Activated CD4-positive, alpha-beta memory T cell treated with anti-CD3 and anti-CD28 coated beads for 36 hours (primary cell): ENCODE results near the gene AK2. TPM values are rescaled to one million over a fixed set of nuclear protein-coding genes. Genes with fewer than 3 reads are reported as not detected.
"Not testable (repeated sequence)": the region's sequence is repeated elsewhere in the genome, so short reads cannot be mapped to it uniquely, and the experiment has no call there.

Source experiments
- CTCF ChIA-PET: fragments of 350-600 bp; sonication (Branson Sonifier 250); formaldehyde crosslinking; loops from one replicate; lab custom pipeline; 2021; ENCODE audit warnings: antibody characterized with exemption, inconsistent platforms; lab: Charles Lee
- POLR2A ChIA-PET: fragments of 350-600 bp; sonication (Branson Sonifier 250); formaldehyde crosslinking; loops from one replicate; lab custom pipeline; 2021; ENCODE audit warnings: antibody characterized with exemption; lab: Charles Lee
- DNase-seq: peaks from one replicate; pipeline ENCODE4 v3.0.0-alpha.2; 2020
- H3K27ac Mint-ChIP-seq: one replicate; pipeline ENCODE4 v1.8.0; 2021; ENCODE audit warnings: mixed read lengths
- H3K27me3 Mint-ChIP-seq: one replicate; pipeline ENCODE4 v1.8.0; 2021; ENCODE audit warnings: mixed read lengths
- H3K36me3 Mint-ChIP-seq: one replicate; pipeline ENCODE4 v1.8.0; 2021; ENCODE audit warnings: mixed read lengths
- H3K4me1 Mint-ChIP-seq: one replicate; pipeline ENCODE4 v1.8.0; 2021; ENCODE audit warnings: low read depth, mixed read lengths
- H3K4me3 Mint-ChIP-seq: one replicate; pipeline ENCODE4 v1.8.0; 2021; ENCODE audit warnings: mild to moderate bottlenecking, mixed read lengths
- H3K9me3 Mint-ChIP-seq: one replicate; pipeline ENCODE4 v1.8.0; 2021; ENCODE audit warnings: mixed read lengths
- intact Hi-C: fragments of 100-400 bp; cut with micrococcal nuclease; formaldehyde crosslinking; loops from one replicate; pipeline ENCODE4 v1.15.1; 2023
- total RNA-seq, 2 experiments: library from RNA; stranded (reverse); gene quantifications; one replicate each; pipeline ENCODE4 v1.2.3, GENCODE V29; 2021

AK2 gene
- total RNA-seq, 2 experiments from 2014 or later, result 325 to 328 TPM

DNA sequence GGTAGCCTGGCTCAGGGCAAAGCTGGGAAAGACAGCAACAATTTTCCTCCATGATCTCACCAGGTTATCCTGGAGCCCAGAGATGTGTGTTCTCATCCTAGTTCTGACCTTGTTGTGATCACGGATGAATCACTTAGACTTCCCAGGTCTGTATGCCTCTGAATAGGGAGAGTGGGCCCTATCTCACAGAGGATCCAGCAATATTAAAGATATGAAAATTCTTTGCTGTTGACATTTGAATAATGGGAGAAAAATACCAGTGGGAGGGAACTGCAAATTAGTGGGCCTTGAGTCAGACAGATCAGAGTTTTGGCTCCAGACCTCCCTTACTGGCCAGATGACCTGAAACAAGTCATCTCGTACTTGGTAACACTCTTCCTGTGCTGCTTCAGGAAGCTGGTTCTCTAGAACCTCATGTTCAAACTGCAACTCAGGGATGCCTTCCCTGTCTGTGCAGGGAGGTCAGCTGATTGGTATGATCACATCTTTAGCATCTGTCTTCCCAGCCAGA is 39.2 kb downstream of the AK2 start:
- H3K27me3 Mint-ChIP-seq, result no peaks in the 10 kb centered on the region
- intact Hi-C loops, result no loop called here
- no peak for DNase-seq
- no peak overlapping the region for H3K4me3 Mint-ChIP-seq
- ChIA-PET POLR2A (interaction anchor here (1.3 kb wide), 1 partner anchor 33 kb away, joined by 3 read pairs; the partner anchor contains the start of gene RNF19B), CTCF (interaction anchor here (1.2 to 3.8 kb wide), 4 partner anchors 10 to 105 kb away, joined by 3 to 11 read pairs (median 4); no protein-coding TSS in a partner anchor)
- H3K36me3 Mint-ChIP-seq, result peaks cover 6% of the 10 kb centered on the region
- H3K27ac Mint-ChIP-seq, result peak overlapping the region; percentile 69
- H3K9me3 Mint-ChIP-seq, result no peaks in the 10 kb centered on the region
- peaks cover 48% of the 10 kb centered on the region for H3K4me1 Mint-ChIP-seq

DNA sequence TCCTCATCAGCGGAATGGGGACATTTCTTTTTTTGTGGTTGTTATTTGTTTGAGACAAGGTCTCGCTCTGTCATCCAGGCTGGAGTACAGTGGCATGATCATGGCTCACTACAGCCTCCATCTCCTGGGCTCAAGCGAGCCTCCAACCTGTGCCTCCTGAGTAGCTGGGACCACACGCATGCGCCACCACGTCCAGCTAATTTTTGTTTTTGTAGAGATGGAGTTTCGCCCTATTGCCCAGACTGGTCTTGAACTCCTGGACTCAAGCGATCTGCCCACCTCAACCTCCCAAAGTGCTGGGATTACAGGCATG is 43.4 kb downstream of the AK2 start:
- Mint-ChIP-seq H3K4me1 (peaks cover 68% of the 10 kb centered on the region), H3K27ac (peak overlapping the region; percentile 93)
- POLR2A ChIA-PET, result interaction anchor here (1.6 to 3.3 kb wide), 3 partner anchors 8 to 29 kb away, joined by 6 to 23 read pairs (median 21); partner anchors contain the start of gene RNF19B
- H3K4me3 Mint-ChIP-seq, H3K9me3 Mint-ChIP-seq, DNase-seq, intact Hi-C loops, H3K36me3 Mint-ChIP-seq, H3K27me3 Mint-ChIP-seq: not testable (repeated sequence)
- CTCF ChIA-PET, result interaction anchor here (1.0 to 2.3 kb wide), 3 partner anchors 8 to 60 kb away, joined by 3 to 10 read pairs (median 8); no protein-coding TSS in a partner anchor

DNA sequence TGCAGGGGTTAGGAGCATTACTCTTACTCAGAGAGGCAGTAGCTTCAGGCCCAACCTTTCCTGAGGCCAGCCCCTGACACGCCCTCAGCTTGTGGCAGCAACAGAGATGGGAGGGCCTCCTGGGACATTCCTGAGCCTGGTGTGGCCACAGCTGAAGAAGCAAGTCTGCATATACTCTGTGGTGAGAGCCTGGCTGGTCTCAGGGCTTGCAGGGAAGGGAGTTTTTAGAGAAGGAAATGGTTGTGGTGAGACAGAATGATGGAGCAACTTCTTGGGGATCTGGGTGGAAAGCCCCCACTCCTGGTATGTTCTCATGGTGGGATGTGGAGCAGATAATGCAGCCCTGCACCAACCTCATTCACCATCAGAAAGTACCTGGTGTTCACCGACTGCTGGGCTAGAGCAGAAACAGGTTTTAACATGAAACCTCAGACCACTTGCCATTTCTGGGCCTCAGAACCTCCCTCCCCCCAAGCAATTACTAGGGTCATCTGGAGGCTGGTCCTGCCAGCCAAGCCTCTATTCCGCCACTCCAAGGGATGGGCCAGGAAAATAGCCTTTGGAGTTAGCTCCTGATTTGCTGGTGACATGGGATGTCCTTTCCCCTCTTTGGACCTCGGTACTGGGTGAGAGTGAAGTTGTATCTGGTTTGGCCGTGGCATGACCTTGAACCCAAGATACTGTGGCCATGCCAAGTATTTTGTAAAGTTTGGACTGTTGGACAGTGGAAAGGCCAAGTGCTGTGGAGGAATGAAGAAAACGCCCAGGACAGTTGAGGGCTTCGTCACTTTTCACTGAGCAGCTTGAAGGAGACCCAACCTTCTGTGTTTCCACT is 44.0 kb downstream of the AK2 start:
- DNase-seq, result peak; percentile 91
- intact Hi-C loops, result loop anchor here (1.0 kb wide), 4 partner anchors 11 to 32 kb away; partner anchors contain the start of gene RNF19B
- POLR2A ChIA-PET, result interaction anchor here (0.6 to 3.3 kb wide), 7 partner anchors 8 to 34 kb away, joined by 3 to 23 read pairs (median 5); partner anchors contain the start of gene RNF19B
- Mint-ChIP-seq H3K27ac (peak overlapping the region; percentile 93), H3K36me3 (peaks cover 3% of the 10 kb centered on the region), H3K4me3 (peak overlapping the region; percentile 32), H3K4me1 (peaks cover 62% of the 10 kb centered on the region), H3K9me3 (no peaks in the 10 kb centered on the region), H3K27me3 (no peaks in the 10 kb centered on the region)
- CTCF ChIA-PET, result interaction anchor here (0.7 to 2.3 kb wide), 6 partner anchors 9 to 64 kb away, joined by 3 to 10 read pairs (median 5); no protein-coding TSS in a partner anchor

DNA sequence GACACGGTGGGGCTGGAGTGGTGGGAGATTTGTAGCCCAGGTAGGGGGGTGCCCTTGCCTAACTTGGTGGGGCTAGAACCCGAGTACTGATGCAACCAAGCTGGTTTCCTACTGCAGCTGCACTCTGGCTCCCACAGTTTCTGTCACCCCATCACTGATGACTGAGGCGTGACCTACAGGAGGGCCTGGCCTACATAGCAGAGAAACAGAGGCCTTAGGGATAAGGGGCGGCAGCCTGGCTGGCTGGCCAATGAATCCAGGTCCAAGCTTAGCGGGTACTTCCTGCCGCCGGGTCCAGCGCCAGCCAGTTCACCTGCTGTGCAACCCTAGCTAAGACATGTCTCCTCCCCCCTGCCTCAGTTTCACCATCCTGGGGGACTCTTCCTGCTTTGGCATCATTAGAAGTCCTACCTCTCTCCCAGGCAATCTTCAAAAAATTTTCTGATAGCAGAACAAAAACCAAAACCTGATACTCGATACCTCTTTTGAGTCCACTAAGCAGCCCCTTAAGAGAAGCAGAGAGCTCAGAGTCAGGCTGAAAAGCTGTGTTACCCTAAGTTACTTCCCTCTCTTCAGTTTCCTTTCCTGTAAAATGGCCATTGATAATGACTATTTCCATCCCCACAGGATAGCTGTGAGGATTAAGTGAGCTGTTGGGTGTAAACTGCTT is 44.7 kb downstream of the AK2 start:
- Mint-ChIP-seq H3K9me3 (no peaks in the 10 kb centered on the region), H3K4me1 (peaks cover 56% of the 10 kb centered on the region), H3K27me3 (no peaks in the 10 kb centered on the region), H3K27ac (peak overlapping the region; percentile 93), H3K36me3 (peaks cover 3% of the 10 kb centered on the region), H3K4me3 (peak overlapping the region; percentile 32)
- CTCF ChIA-PET, result interaction anchor here (0.7 to 2.3 kb wide), 5 partner anchors 10 to 65 kb away, joined by 3 to 10 read pairs (median 6); no protein-coding TSS in a partner anchor
- intact Hi-C loops, result loop anchor here (1.0 kb wide), 4 partner anchors 11 to 32 kb away; partner anchors contain the start of gene RNF19B
- DNase-seq, result no peak
- POLR2A ChIA-PET, result interaction anchor here (0.6 to 3.3 kb wide), 7 partner anchors 8 to 33 kb away, joined by 3 to 23 read pairs (median 5); partner anchors contain the start of gene RNF19B

DNA sequence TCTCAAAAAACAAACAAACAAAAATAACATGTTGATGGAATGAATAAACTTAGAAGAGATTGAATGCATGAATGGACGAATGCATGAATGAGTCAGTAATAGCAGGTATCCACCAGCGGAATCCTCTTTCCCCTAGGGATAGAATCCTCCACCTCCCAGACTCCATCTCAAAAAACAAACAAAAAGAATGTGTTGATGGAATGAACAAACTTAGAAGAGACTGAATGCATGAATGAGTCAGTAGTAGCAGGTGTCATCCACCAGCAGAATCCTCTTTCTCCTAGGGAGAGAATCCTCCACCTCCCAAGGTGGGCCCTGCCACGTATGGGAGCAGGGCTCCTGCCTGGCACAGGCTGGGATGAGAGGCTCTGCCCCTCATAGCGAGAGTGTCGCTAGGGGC is 45.3 kb downstream of the AK2 start:
- DNase-seq, result no peak
- no peaks in the 10 kb centered on the region for H3K36me3 Mint-ChIP-seq
- intact Hi-C loops, result no loop called here
- no peak overlapping the region for H3K4me3 Mint-ChIP-seq
- CTCF ChIA-PET, result no interaction called here
- POLR2A ChIA-PET, result interaction anchor here (1.6 to 3.3 kb wide), 3 partner anchors 10 to 33 kb away, joined by 3 to 23 read pairs (median 21); partner anchors contain the start of gene RNF19B
- no peaks in the 10 kb centered on the region for H3K9me3 Mint-ChIP-seq
- H3K27me3 Mint-ChIP-seq, result no peaks in the 10 kb centered on the region
- H3K27ac Mint-ChIP-seq, result peak overlapping the region; percentile 93
- peaks cover 60% of the 10 kb centered on the region for H3K4me1 Mint-ChIP-seq

DNA sequence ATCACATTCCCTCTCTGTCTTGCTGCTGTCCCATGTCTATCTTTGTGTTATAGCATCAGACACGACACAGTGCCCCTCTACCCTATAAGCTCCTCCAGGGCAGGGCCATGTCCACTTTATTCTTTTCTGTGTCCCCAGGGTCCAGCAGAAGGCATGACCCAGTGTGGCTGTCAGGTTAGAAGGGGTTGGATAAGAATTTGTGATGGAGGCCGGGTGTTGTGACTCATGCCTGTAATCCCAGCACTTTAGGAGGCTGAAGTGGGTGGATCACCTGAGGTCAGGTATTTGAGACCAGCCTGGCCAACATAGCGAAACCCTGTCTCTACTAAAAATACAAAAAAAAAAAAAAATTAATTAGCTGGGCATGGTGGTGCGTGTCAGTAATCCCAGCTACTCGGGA is 45.8 kb downstream of the AK2 start:
- intact Hi-C loops, result no loop called here
- H3K4me1 Mint-ChIP-seq, result peaks cover 60% of the 10 kb centered on the region

DNA sequence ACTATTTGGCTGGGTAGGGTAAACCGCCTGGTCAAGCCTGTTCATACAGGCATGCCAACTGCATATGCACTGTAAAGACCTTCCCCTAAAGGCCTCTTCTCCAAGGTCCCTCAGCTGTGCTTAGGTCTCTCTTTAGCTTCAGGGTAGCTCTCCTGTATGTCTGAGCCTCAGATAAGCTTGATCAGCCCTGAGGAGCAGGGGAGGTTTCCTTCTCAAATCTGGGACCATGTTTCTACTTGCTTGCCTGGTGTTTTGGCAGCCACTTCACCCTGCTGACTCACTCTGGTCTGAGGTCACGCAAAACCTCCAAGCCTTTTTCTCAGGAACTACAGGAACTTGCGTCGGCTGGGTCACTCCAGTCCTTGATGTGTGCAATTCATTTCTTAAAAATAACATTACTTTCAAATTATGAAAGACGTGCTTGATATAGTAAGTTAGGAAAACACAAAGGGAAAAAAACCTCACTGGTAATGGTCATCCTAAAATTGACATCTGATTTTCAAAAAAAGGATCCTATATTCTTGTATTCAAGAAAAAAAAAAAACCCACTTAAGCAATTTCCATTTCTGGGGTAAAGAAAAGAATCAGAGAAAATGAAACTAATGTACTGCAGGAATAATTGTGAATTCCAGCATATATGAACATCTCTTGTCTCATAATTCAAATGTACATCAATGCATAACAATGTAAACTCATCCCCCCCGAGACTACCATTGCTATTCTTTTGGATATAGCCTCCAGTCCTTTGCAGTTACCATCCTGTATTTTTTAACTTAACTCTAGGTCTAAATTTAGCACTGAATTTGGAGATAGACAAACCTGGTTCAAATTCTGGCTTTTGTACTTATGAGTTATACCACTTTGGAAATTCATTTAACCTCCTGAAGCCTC is 47.3 kb downstream of the AK2 start:
- peak; percentile 87 for DNase-seq
- peak overlapping the region; percentile 31 for H3K4me3 Mint-ChIP-seq
- intact Hi-C loops, result no loop called here
- H3K27ac Mint-ChIP-seq, result peak overlapping the region; percentile 92
- H3K9me3 Mint-ChIP-seq, result no peaks in the 10 kb centered on the region
- ChIA-PET CTCF (interaction anchor here (0.6 kb wide), 1 partner anchor 9 kb away, joined by 4 read pairs; no protein-coding TSS in a partner anchor), POLR2A (interaction anchor here (0.7 to 1.5 kb wide), 2 partner anchors 21 to 25 kb away, joined by 5 read pairs; partner anchors contain the start of gene RNF19B)
- H3K4me1 Mint-ChIP-seq, result peaks cover 65% of the 10 kb centered on the region
- H3K36me3 Mint-ChIP-seq, result no peaks in the 10 kb centered on the region
- H3K27me3 Mint-ChIP-seq, result no peaks in the 10 kb centered on the region

More for the DNA sequence above, 45.8 kb downstream of the AK2 start:
- Mint-ChIP-seq H3K27ac (peak overlapping the region; percentile 93), H3K9me3 (no peaks in the 10 kb centered on the region), H3K4me3 (no peak overlapping the region), H3K36me3 (no peaks in the 10 kb centered on the region), H3K27me3 (no peaks in the 10 kb centered on the region)
- ChIA-PET POLR2A (interaction anchor here (0.8 kb wide), 1 partner anchor 10 kb away, joined by 3 read pairs; no protein-coding TSS in a partner anchor), CTCF (interaction anchor here (0.6 kb wide), 1 partner anchor 18 kb away, joined by 3 read pairs; no protein-coding TSS in a partner anchor)
- DNase-seq, result no peak

DNA sequence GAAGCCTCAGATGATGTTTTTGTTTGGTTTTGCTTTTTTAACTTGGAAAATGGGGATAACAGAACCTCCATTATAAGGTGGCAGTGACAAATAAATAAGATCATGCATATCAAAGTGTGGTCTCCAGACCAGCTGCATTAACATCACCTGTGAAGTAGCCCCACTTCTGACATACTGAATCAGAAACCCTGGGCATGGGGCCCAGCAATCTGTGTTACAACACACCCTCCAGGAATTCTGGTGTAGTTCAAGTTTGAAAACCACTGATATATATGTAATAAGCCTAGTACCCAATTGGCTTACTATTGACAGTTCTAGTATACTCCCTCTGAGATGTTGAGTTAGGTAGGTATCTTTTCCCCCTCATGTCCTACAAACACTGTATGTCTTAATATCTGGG is 48.0 kb downstream of the AK2 start:
- H3K9me3 Mint-ChIP-seq, result no peaks in the 10 kb centered on the region
- CTCF ChIA-PET, result no interaction called here

DNA sequence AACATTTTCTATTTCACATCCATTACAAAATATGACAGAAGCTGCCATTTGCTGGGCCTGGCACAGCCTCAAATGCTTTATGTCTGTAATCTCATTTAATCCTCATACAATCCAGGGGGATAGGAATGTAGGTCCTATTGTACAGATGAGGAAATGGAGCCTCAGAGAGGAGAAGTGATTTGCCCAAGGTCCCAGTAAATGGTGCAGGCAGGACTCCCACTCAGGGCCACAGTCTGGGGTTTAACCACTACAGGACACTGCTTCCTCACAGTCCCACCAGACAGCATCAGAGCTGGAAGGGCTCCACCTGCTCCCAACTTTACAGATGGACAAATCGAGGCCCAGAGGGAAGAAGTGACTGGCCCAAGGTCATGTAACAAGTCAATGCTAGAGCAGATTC is 51.5 kb downstream of the AK2 start:
- ChIA-PET CTCF (interaction anchor here (1.0 to 1.1 kb wide), 3 partner anchors 16 to 142 kb away, joined by 3 to 6 read pairs (median 4); no protein-coding TSS in a partner anchor), POLR2A (interaction anchor here (1.0 to 3.2 kb wide), 4 partner anchors 13 to 23 kb away, joined by 3 to 22 read pairs (median 4); partner anchors contain the start of gene RNF19B)
- no peak overlapping the region for H3K4me3 Mint-ChIP-seq
- no peaks in the 10 kb centered on the region for H3K9me3 Mint-ChIP-seq
- no peaks in the 10 kb centered on the region for H3K27me3 Mint-ChIP-seq
- DNase-seq, result no peak
- H3K36me3 Mint-ChIP-seq, result peaks cover 2% of the 10 kb centered on the region
- peak overlapping the region; percentile 76 for H3K27ac Mint-ChIP-seq
- H3K4me1 Mint-ChIP-seq, result peaks cover 74% of the 10 kb centered on the region
- intact Hi-C loops, result no loop called here

More for the DNA sequence above, 48.0 kb downstream of the AK2 start:
- POLR2A ChIA-PET, result interaction anchor here (0.7 to 1.5 kb wide), 2 partner anchors 20 to 24 kb away, joined by 5 read pairs; partner anchors contain the start of gene RNF19B
- intact Hi-C loops, result no loop called here
- DNase-seq, result no peak
- Mint-ChIP-seq H3K27me3 (no peaks in the 10 kb centered on the region), H3K27ac (peak overlapping the region; percentile 92), H3K4me1 (peaks cover 70% of the 10 kb centered on the region), H3K4me3 (peak overlapping the region; percentile 31), H3K36me3 (no peaks in the 10 kb centered on the region)

DNA sequence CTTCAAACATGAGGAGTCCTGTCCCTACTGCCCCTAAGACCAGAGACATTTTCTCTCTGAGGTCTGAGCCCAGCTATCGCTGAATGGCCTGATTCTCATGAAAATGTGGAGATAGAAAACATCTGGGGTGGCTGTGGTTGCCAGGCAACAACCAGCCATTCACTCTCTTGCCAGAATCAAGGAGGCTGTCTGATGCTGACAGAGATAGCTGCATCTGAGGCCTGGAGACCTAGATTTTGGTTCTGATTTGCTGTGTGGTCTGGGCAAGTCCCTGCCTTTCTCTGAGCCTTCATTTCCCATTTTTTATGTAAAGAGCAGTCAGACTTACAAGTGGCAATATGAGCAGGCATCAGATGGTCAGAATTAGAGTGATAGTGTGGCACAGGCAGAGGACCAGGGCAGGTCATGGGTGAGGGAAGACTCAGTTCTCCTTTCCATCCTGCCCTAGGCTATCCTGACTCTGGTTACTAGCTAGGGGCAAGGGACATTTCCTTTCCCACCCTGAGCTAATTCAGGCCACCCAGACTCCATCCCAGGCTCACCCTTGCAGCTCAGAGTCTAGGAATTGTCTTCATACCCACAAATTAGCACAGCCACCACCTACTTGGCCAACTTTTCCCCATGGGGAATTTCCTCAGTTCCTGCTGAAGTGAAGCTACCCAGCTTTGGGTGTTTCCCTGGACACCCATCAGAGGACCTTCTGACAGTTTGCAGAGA is 52.1 kb downstream of the AK2 start:
- intact Hi-C loops, result loop anchor here (1.0 kb wide), 1 partner anchor 20 kb away; no protein-coding TSS in a partner anchor
- no peaks in the 10 kb centered on the region for H3K9me3 Mint-ChIP-seq
- H3K27me3 Mint-ChIP-seq, result no peaks in the 10 kb centered on the region
- H3K4me3 Mint-ChIP-seq, result peak overlapping the region; percentile 2
- peak overlapping the region; percentile 76 for H3K27ac Mint-ChIP-seq
- H3K4me1 Mint-ChIP-seq, result peaks cover 75% of the 10 kb centered on the region
- peak; percentile 79 for DNase-seq
- POLR2A ChIA-PET, result interaction anchor here (0.6 to 3.2 kb wide), 7 partner anchors 8 to 26 kb away, joined by 3 to 22 read pairs (median 3); partner anchors contain the start of gene RNF19B
- peaks cover 2% of the 10 kb centered on the region for H3K36me3 Mint-ChIP-seq
- CTCF ChIA-PET, result interaction anchor here (1.0 kb wide), 1 partner anchor 15 kb away, joined by 3 read pairs; no protein-coding TSS in a partner anchor
